Heart left ventricle (tissue), 16 donors: ENCODE measurements around the gene MANF. TPM values are rescaled to one million over a fixed set of nuclear protein-coding genes. Genes with fewer than 3 reads are reported as not detected.
A peak's percentile ranks its signal among the peaks of the same experiment; 100 is the strongest.

ENCODE experiments used
- ATAC-seq, 4 donors: fragments of 200-7000 bp; cut with Tn5 transposase; one replicate each; pipeline ENCODE4 v1.9.1; 2020 to 2022; ENCODE audit warnings: moderate library complexity in 4 of 4, mild to moderate bottlenecking in 3 of 4, moderate number of reproducible peaks in 1 of 4
- DNase-seq, 5 donors: peaks; one replicate each; pipeline ENCODE4 v3.0.0-alpha.2; 2020
- H3K27ac ChIP-seq, 12 donors: fragments of 200-600 bp; sonication (generic) in 4 of 12; one replicate each; pipeline versions ENCODE4 v1.5.0 to v1.8.0; 2016 to 2022; ENCODE audit warnings: mild to moderate bottlenecking in 2 of 12
- H3K27me3 ChIP-seq, 9 donors: fragments of 200-600 bp; sonication (generic) in 2 of 9; one replicate each; pipeline versions ENCODE4 v1.5.1 to v1.8.0; 2016 to 2022; ENCODE audit warnings: mild to moderate bottlenecking in 3 of 9
- H3K36me3 ChIP-seq, 9 donors: fragments of 200-600 bp; sonication (generic) in 2 of 9; one replicate each; pipeline versions ENCODE4 v1.5.0 to v1.8.0; 2018 to 2022; ENCODE audit warnings: mild to moderate bottlenecking in 2 of 9
- H3K4me1 ChIP-seq, 12 donors: fragments of 200-600 bp; sonication (generic) in 4 of 12; one replicate each; pipeline versions ENCODE4 v1.5.0 to v1.8.0; 2016 to 2022; ENCODE audit warnings: mild to moderate bottlenecking in 3 of 12
- H3K4me3 ChIP-seq, 12 donors: fragments of 200-600 bp; sonication (generic) in 4 of 12; one replicate each; pipeline versions ENCODE4 v1.5.0 to v1.8.0; 2017 to 2022; ENCODE audit warnings: mild to moderate bottlenecking in 9 of 12, moderate library complexity in 4 of 12
- H3K9me3 ChIP-seq, 12 donors: fragments of 200-600 bp; sonication (generic) in 4 of 12; one replicate each; pipeline versions ENCODE4 v1.5.0 to v1.8.0; 2016 to 2022; ENCODE audit warnings: mild to moderate bottlenecking in 1 of 12
- POLR2A ChIP-seq, 2 donors: fragments of 450-650 bp; IDR thresholded peaks; one replicate each; pipeline ENCODE4 v1.6.1; 2017; ENCODE audit warnings: antibody characterized with exemption in 2 of 2, mild to moderate bottlenecking in 2 of 2, moderate library complexity in 2 of 2
- WGBS, 4 donors: extraction: QIAGEN DNeasy Blood & Tissue Kit in 2 of 4; methylation state at CpG; one replicate each; pipeline versions ENCODE4 v1.1.5 to v1.1.7; 2013 to 2018; 5-methylcytosine and 5-hydroxymethylcytosine counted together
- intact Hi-C, 10 donors: fragments of 100-400 bp; cut with DNase I; formaldehyde crosslinking; loops; one replicate each; pipeline versions ENCODE4 v1.11.1 to v1.14.2; 2022
- polyA plus RNA-seq, 2 donors: library from polyadenylated mRNA; stranded (reverse); fragments of 200-250 nt; gene quantifications; one replicate each; pipeline ENCODE4 v1.2.3, GENCODE V29; 2013
- total RNA-seq, 9 donors: library from RNA; depleted of rRNA in 2 of 9; stranded (reverse); fragments of >200 nt in 2 of 9; fragmentation: NEBNext Ultra II Directional in 3 of 9; extraction: Animal tissue kit (Norgen Biotek cat#: 25700) in 3 of 9; gene quantifications; one replicate each; pipeline versions ENCODE4 v1.1.0 to v1.2.4, GENCODE V29; 2016 to 2023
- TF ChIP-seq, protein P1 (sequence below), 12 donors: fragments of 200-600 bp; sonication (generic) in 4 of 12; IDR thresholded peaks; one replicate each; pipeline versions ENCODE4 v1.5.0 to v1.8.0; 2018 to 2022; ENCODE audit warnings: antibody characterized with exemption in 12 of 12, mild to moderate bottlenecking in 5 of 12
- donor health status: ischemic (EF 13 %, LVEDD 7.1; RV severe dilation, severe dysfunction).
- donor health status: healthy with polysubstance abuse.
- donor health status: DM: no; HTN: yes; CAD: no.
- donor health status: DM: no; HTN: no; CAD: no.
- donor health status: ischemic (EF 25% LVEDD 6.9; RV normal size, moderate dysfunction).
- donor health status: ischemic (EF 25% LVEDD 5.7; RV mildly dilated, moderate dysfunction).
- donor health status: healthy.
- donor health status: DM: yes; HTN: yes; CAD: no.
- donor health status: ischemic (EF 35%, LVEDD 5.7; RV mildly dilated, moderate dysfunction).
- donor health status: nonischemic (EF 11% LVEDD 7.7; RV severe dilation, severe dysfunction).
- donor health status: DM: yes; HTN: yes; CAD: no.
- donor health status: PGD.
- donor health status: ischemic (EF 29% LVEDD 5.4; RV normal size, mild dysfunction).
- donor health status: nonischemic (EF 23%, LVEDD 6.1; RV moderate dilation, normal function).

Gene MANF
- total and polyA plus RNA-seq, 11 donors, result 21.2 to 130 (median 47.5) TPM

DNA sequence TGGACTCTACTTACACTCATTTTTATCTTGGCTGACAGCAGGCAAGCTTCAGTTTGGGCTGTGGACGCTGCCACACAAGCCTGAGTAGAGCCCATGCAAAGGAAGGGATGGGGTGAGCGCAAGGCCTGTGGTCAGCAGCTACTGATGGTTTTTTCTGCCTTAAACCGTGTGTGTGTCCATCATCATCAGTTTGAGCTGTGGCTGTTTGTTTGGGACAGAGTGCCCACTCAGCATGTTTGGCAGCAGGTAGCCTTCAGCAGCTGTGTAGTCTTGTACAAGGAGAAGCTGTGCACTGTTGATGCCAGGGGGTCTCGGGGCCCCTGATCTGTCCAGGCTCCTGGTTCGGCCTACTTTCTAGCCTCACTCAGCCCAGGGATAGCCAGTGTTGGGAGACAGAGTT lies 9.4 kb downstream of the MANF start:
- no peak for TF ChIP-seq POLR2A (IDR thresholded peaks at IDR 0.05)
- TF ChIP-seq, protein P1, sequence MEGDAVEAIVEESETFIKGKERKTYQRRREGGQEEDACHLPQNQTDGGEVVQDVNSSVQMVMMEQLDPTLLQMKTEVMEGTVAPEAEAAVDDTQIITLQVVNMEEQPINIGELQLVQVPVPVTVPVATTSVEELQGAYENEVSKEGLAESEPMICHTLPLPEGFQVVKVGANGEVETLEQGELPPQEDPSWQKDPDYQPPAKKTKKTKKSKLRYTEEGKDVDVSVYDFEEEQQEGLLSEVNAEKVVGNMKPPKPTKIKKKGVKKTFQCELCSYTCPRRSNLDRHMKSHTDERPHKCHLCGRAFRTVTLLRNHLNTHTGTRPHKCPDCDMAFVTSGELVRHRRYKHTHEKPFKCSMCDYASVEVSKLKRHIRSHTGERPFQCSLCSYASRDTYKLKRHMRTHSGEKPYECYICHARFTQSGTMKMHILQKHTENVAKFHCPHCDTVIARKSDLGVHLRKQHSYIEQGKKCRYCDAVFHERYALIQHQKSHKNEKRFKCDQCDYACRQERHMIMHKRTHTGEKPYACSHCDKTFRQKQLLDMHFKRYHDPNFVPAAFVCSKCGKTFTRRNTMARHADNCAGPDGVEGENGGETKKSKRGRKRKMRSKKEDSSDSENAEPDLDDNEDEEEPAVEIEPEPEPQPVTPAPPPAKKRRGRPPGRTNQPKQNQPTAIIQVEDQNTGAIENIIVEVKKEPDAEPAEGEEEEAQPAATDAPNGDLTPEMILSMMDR (IDR thresholded peaks at IDR 0.05), result no peak
- no peaks in the 10 kb centered on the region for H3K9me3 ChIP-seq
- no peak overlapping the region for H3K4me3 ChIP-seq
- no peaks in the 10 kb centered on the region for H3K27me3 ChIP-seq
- H3K27ac ChIP-seq, result no peak overlapping the region
- ATAC-seq (no peak), DNase-seq (no peak)
- intact Hi-C loops, result loop anchor here in 7 of 10 donors (5.0 to 10.0 kb wide), 7 partner anchors 38 to 288 kb away; partner anchors contain the start of gene TEX264 (in 3 of the 7)
- peaks cover 8 to 82% (median 62%) of the 10 kb centered on the region in 12 donors for H3K4me1 ChIP-seq
- 75 to 81% (median 80%) methylated on average over 4 to 5 of the region's 5 CpGs for WGBS, 4 donors
- H3K36me3 ChIP-seq, result peaks cover 0 to 81% (median 67%) of the 10 kb centered on the region in 9 donors

- intact Hi-C loops, result loop anchor here in 4 of 10 donors (10.0 kb wide), 3 partner anchors 99 to 279 kb away; partner anchors contain the start of gene TEX264 (in 3 of the 4)
- no peaks in the 10 kb centered on the region for H3K27me3 ChIP-seq
- no peak overlapping the region for H3K4me3 ChIP-seq
- H3K27ac ChIP-seq, result no peak overlapping the region
- no peaks in the 10 kb centered on the region for H3K9me3 ChIP-seq
- TF ChIP-seq, protein P1 (IDR thresholded peaks at IDR 0.05), result no peak
- TF ChIP-seq POLR2A (IDR thresholded peaks at IDR 0.05), result no peak
- DNase-seq, result no peak
- 71 to 76% (median 72%) methylated on average over 12 of the region's 12 CpGs for WGBS, 4 donors
- H3K36me3 ChIP-seq, result peaks cover 0 to 83% (median 70%) of the 10 kb centered on the region in 9 donors
- ATAC-seq, result no peak
- peaks cover 6 to 71% (median 54%) of the 10 kb centered on the region in 12 donors for H3K4me1 ChIP-seq
Measured at GRCh38 chr3:51395493-51396213, 10.6 kb downstream of the MANF start.

DNA sequence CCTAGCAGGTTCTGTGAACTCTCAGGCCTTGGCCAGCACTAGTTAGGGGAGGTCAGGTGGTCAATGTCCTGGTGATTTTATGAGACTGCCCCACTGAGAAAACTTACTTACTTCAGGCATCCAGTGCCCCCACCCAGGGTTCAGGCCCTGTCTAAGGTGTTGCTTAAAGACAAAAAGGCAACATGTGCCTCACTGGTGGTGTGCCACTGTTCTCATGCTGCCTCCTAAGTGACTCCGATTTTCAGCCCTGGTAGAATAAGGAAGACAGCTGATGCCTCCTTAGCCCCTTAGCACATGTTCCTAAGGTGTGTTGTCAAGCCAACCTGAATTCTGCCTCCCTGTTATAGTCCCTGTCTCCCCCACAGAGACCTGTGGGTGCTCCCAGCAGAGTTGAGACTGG lies 11.3 kb downstream of the MANF start:
- TF ChIP-seq, protein P1 (IDR thresholded peaks at IDR 0.05), result no peak
- TF ChIP-seq POLR2A (IDR thresholded peaks at IDR 0.05), result no peak
- peak overlapping the region in 1 of 12 donors; percentile 21 for H3K27ac ChIP-seq
- peaks cover 6 to 69% (median 52%) of the 10 kb centered on the region in 12 donors for H3K4me1 ChIP-seq
- DNase-seq (no peak), ATAC-seq (peak in 1 of 4 donors; percentile 9)
- H3K4me3 ChIP-seq, result no peak overlapping the region
- intact Hi-C loops, result loop anchor here in 4 of 10 donors (10.0 kb wide), 3 partner anchors 98 to 278 kb away; partner anchors contain the start of gene TEX264 (in 3 of the 4)
- WGBS, 4 donors, result 70 to 95% (median 85%) methylated on average over 1 of the region's 1 CpG
- no peaks in the 10 kb centered on the region for H3K9me3 ChIP-seq
- H3K27me3 ChIP-seq, result no peaks in the 10 kb centered on the region
- H3K36me3 ChIP-seq, result peaks cover 0 to 86% (median 72%) of the 10 kb centered on the region in 9 donors

DNA sequence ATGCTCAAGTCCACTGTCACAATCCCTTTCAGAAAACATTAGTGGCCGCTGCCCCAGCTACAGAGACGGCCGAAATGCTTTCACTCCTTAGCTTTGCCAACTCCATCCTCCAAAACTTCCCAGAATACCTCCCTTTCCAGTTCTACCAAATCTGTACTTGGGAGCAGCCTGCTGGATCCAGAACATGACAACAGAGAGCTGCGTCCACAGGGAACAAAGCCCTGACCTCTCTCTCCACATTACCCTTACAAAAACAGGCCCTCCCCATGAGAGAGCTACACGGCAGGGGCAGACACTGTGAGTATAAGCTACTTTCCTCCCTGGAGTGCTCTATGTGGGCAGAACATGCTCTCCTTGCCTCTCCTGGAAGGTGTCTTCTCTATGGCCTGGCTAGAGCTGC lies 12.3 kb downstream of the MANF start:
- Histone ChIP-seq H3K9me3 (no peaks in the 10 kb centered on the region), H3K4me1 (peaks cover 4 to 64% (median 45%) of the 10 kb centered on the region in 12 donors), H3K27ac (peak overlapping the region in 3 of 12 donors; percentile 0 to 21 (median 12)), H3K36me3 (peaks cover 0 to 91% (median 76%) of the 10 kb centered on the region in 9 donors), H3K4me3 (no peak overlapping the region), H3K27me3 (no peaks in the 10 kb centered on the region)
- WGBS, 4 donors, result 49 to 67% (median 62%) methylated on average over 5 of the region's 5 CpGs
- intact Hi-C loops, result loop anchor here in 4 of 10 donors (10.0 kb wide), 3 partner anchors 97 to 277 kb away; partner anchors contain the start of gene TEX264 (in 3 of the 4)
- ATAC-seq, result peak in 1 of 4 donors; percentile 25
- no peak for TF ChIP-seq POLR2A (IDR thresholded peaks at IDR 0.05)
- TF ChIP-seq, protein P1 (IDR thresholded peaks at IDR 0.05), result no peak
- no peak for DNase-seq
